NAMALWA (cell line): Measurements from ENCODE around the gene SUPT3H.

ENCODE experiments used
- DNase-seq: peaks from one replicate; pipeline ENCODE4 v3.0.0-alpha.2; 2015; ENCODE audit warnings: low spot score

The SUPT3H gene

GRCh38 chr6:44789806-44790205, 587.9 kb downstream of the SUPT3H start:
- no peak for DNase-seq

DNA sequence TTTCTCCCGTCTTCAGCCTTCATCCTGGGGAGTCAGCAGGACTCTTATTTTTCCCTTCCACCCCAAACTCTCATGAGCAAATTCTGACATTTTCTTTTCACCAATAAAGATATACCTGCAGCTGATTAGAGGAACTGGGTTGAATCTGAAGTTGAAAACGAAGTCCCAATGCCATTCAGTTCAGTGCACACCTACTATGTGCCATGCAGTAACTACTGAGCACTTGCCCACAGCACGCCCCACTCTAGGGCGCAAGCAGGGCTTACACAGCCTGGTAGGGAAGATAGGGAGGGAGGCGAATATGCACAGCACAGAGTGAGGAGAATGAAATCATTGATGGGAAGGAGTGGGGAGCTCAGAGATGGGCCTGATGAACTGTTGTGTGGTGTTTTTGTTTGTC, 588.7 kb downstream of the SUPT3H start:
- no peak for DNase-seq

GRCh38 chr6:44788387-44788981, 589.2 kb downstream of the SUPT3H start:
- no peak for DNase-seq

- DNase-seq, result no peak
Observed at GRCh38 chr6:44787254-44787834, 590.4 kb downstream of the SUPT3H start.

GRCh38 chr6:44785130-44785529, 592.6 kb downstream of the SUPT3H start:
- DNase-seq, result no peak

DNA sequence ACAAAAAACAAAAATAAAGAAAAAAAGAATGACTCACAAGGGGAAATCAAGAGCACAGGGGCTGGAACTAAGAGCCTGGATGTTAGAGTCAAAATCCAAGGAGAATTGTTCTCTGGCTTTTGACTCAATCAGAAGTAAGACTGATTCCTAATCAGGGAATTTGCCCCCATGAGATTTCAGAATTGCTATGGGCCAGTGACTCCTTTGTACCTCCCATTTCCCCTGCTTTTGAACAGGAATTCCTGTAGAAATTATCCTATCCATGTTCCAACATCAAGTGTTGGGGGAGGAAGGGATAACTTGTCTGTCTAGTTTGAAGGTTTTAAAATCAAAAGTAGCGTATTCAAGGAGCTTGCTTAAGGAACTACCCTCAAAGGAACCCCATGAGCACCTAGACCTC, 593.5 kb downstream of the SUPT3H start:
- no peak for DNase-seq

- no peak for DNase-seq
Observed at GRCh38 chr6:44782892-44783291, 594.8 kb downstream of the SUPT3H start.

GRCh38 chr6:44781912-44782597, 595.7 kb downstream of the SUPT3H start:
- no peak for DNase-seq

DNA sequence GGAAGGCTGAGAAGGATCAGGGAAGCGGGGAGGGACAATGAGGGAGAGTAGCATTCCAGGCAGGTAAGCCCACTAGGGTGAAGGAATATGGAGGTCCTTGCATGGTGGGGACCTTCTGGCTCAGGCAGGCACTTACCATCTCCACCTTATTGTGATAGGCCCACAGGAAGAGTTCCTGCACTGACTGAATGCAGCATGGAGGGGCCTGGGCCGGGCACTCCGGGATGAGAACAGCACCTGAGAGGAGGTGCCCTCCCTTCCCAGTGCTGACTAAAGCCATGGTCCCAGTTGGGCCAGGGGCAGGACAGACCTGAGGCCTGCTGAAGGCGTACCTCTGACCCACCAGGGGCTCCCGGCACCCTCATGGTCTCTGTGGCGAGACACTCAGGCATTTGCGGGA, 597.6 kb downstream of the SUPT3H start:
- DNase-seq, result no peak

DNA sequence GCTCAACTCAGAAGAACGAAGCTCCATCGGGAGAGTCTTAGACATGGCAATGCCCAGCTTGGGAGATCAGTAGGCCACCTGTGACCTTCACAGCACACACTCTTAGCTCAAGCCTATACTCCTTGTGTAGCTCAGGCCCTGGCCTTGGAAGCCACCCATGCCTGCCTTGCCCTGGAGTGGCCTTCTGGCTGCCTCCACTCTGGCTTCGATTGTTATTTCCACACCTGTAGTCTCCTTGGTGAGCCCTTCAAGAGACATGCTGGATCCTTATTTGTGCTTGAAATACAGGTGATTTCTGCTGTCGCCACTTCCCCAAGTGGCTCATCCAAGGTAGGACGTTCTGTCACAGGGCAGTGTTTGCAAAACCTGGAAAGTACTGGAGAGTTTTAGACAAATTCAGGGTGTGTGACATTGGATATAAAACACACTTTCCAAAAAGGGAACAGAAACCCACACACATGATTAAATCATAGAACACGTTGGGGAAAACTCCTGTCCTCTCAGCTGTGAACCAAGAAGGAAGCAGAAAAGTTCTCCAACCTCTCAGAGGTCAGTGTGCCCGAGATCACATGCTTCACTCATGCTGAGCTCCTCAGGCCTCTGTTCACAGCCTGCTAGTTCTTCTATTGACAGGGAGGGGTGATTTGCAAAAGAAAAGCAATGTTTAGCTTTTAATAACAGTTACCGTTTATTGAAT, 598.5 kb downstream of the SUPT3H start:
- peak; percentile 9 for DNase-seq
